ENCODE results near the gene NR0B2.
A peak's percentile ranks its signal among the peaks of the same experiment; 100 is the strongest.
"Not testable (repeated sequence)": the region's sequence is repeated elsewhere in the genome, so short reads cannot be mapped to it uniquely, and the experiment has no call there.

NR0B2 gene

GRCh38 chr1:26889551-26890466, 24.0 kb downstream of the NR0B2 start, which contains the start of gene GPN2:
Gene GPN2, minus strand, starts transcription at chr1:26890283. Its CDS starts 187 bp downstream, at chr1:26890096.
- DNase-seq (ENCODE audit: low spot score): peak; percentile 81

GRCh38 chr1:26888231-26888630, 25.5 kb downstream of the NR0B2 start:
- no peak for DNase-seq (ENCODE audit: low spot score)

GRCh38 chr1:26887125-26887524, 26.6 kb downstream of the NR0B2 start:
- DNase-seq (ENCODE audit: low spot score): no peak

GRCh38 chr1:26882696-26883463, 30.9 kb downstream of the NR0B2 start:
- DNase-seq (ENCODE audit: low spot score): no peak

GRCh38 chr1:26881611-26882010, 32.2 kb downstream of the NR0B2 start:
- not testable (repeated sequence) for DNase-seq (ENCODE audit: low spot score)

- DNase-seq (ENCODE audit: low spot score): no peak
Observed at GRCh38 chr1:26879793-26880192, 34.0 kb downstream of the NR0B2 start.

GRCh38 chr1:26877326-26877725, 36.4 kb downstream of the NR0B2 start:
- no peak for DNase-seq (ENCODE audit: low spot score)

- no peak for DNase-seq (ENCODE audit: low spot score)
Observed at GRCh38 chr1:26874896-26875295, 38.9 kb downstream of the NR0B2 start.

GRCh38 chr1:26873097-26873496, 40.7 kb downstream of the NR0B2 start:
- DNase-seq (ENCODE audit: low spot score): not testable (repeated sequence)

- DNase-seq (ENCODE audit: low spot score): peak; percentile 95
Observed at GRCh38 chr1:26864610-26865480, 48.9 kb downstream of the NR0B2 start.

GRCh38 chr1:26863685-26864077, 50.1 kb downstream of the NR0B2 start:
- no peak for DNase-seq (ENCODE audit: low spot score)

- no peak for DNase-seq (ENCODE audit: low spot score)
Observed at GRCh38 chr1:26862781-26863684, 50.7 kb downstream of the NR0B2 start, which contains the start of gene SFN. Gene SFN, plus strand, starts transcription at chr1:26863149. Its CDS starts 64 bp downstream, at chr1:26863213.

GRCh38 chr1:26861889-26862378, 51.8 kb downstream of the NR0B2 start:
- DNase-seq (ENCODE audit: low spot score): no peak
